ENCODE measurements around the gene ANKRD60.

ANKRD60 gene

GRCh38 chr20:58169450-58169849 lies 59.0 kb downstream of the ANKRD60 start:
- H3K27me3 ChIP-seq (ENCODE audit: insufficient read depth, low read depth) = peaks cover 21% of the 10 kb centered on the region
- H3K9ac ChIP-seq = no peak overlapping the region
- H2AFZ ChIP-seq (ENCODE audit: low read depth) = no peak overlapping the region
- H3K27ac ChIP-seq = no peak overlapping the region
- H3K4me1 ChIP-seq (ENCODE audit: low read depth, poor library complexity, severe bottlenecking) = no peaks in the 10 kb centered on the region
- no peak overlapping the region for H3K4me3 ChIP-seq (IDR thresholded peaks at IDR 0.05; ENCODE audit: insufficient read depth, low read depth, low read length)
- no peak overlapping the region for H3K4me2 ChIP-seq
- no peaks in the 10 kb centered on the region for H3K36me3 ChIP-seq (ENCODE audit: insufficient read depth)
- H4K20me1 ChIP-seq (ENCODE audit: insufficient read depth) = no peaks in the 10 kb centered on the region
- no peak for TF ChIP-seq CTCF (conservative IDR thresholded peaks at IDR 0.05; ENCODE audit: low read depth, low read length)
- H3K79me2 ChIP-seq (ENCODE audit: insufficient read depth, low read depth) = no peaks in the 10 kb centered on the region

- Histone ChIP-seq H2AFZ (ENCODE audit: low read depth) (no peak overlapping the region), H3K4me2 (no peak overlapping the region), H3K4me3 (IDR thresholded peaks at IDR 0.05; ENCODE audit: insufficient read depth, low read depth, low read length) (no peak overlapping the region), H3K9ac (no peak overlapping the region), H3K36me3 (ENCODE audit: insufficient read depth) (no peaks in the 10 kb centered on the region), H3K4me1 (ENCODE audit: low read depth, poor library complexity, severe bottlenecking) (no peaks in the 10 kb centered on the region), H4K20me1 (ENCODE audit: insufficient read depth) (no peaks in the 10 kb centered on the region), H3K27me3 (ENCODE audit: insufficient read depth, low read depth) (peaks cover 22% of the 10 kb centered on the region), H3K27ac (no peak overlapping the region), H3K79me2 (ENCODE audit: insufficient read depth, low read depth) (no peaks in the 10 kb centered on the region)
- TF ChIP-seq CTCF (conservative IDR thresholded peaks at IDR 0.05; ENCODE audit: low read depth, low read length) = no peak
Observed at GRCh38 chr20:58168843-58169242, 59.6 kb downstream of the ANKRD60 start.

GRCh38 chr20:58167759-58168158 lies 60.7 kb downstream of the ANKRD60 start:
- H2AFZ ChIP-seq (ENCODE audit: low read depth) = no peak overlapping the region
- peaks cover 24% of the 10 kb centered on the region for H3K27me3 ChIP-seq (ENCODE audit: insufficient read depth, low read depth)
- H4K20me1 ChIP-seq (ENCODE audit: insufficient read depth) = no peaks in the 10 kb centered on the region
- no peaks in the 10 kb centered on the region for H3K36me3 ChIP-seq (ENCODE audit: insufficient read depth)
- no peak overlapping the region for H3K4me3 ChIP-seq (IDR thresholded peaks at IDR 0.05; ENCODE audit: insufficient read depth, low read depth, low read length)
- H3K9ac ChIP-seq = no peak overlapping the region
- TF ChIP-seq CTCF (conservative IDR thresholded peaks at IDR 0.05; ENCODE audit: low read depth, low read length) = no peak
- no peaks in the 10 kb centered on the region for H3K79me2 ChIP-seq (ENCODE audit: insufficient read depth, low read depth)
- H3K4me2 ChIP-seq = no peak overlapping the region
- no peaks in the 10 kb centered on the region for H3K4me1 ChIP-seq (ENCODE audit: low read depth, poor library complexity, severe bottlenecking)
- H3K27ac ChIP-seq = no peak overlapping the region
